Activated CD8-positive, alpha-beta T cell treated with anti-CD3 and anti-CD28 coated beads, Interleukin-2, amount 10 ng/mL, durations not matched to agents 7 days and 5 days (primary cell): ENCODE results near the gene TCEANC. TPM values are rescaled to one million over a fixed set of nuclear protein-coding genes. Genes with fewer than 3 reads are reported as not detected.
"Not testable (repeated sequence)": the region's sequence is repeated elsewhere in the genome, so short reads cannot be mapped to it uniquely, and the experiment has no call there.

Experiments used
- ATAC-seq: fragments of 150-1000 bp; cut with Tn5 transposase; one replicate; pipeline ENCODE4 v1.10.0; 2021; ENCODE audit warnings: moderate library complexity
- CTCF ChIA-PET: fragments of 350-600 bp; sonication (Branson Sonifier 250); formaldehyde crosslinking; loops from one replicate; lab custom pipeline; 2021; ENCODE audit warnings: antibody characterized with exemption; lab: Charles Lee
- POLR2A ChIA-PET: fragments of 350-600 bp; sonication (Branson Sonifier 250); formaldehyde crosslinking; loops from one replicate; lab custom pipeline; 2021; ENCODE audit warnings: antibody characterized with exemption; lab: Charles Lee
- DNase-seq: peaks from one replicate; pipeline ENCODE4 v3.0.0-alpha.2; 2020
- H3K27ac Mint-ChIP-seq: one replicate; pipeline ENCODE4 v1.8.0; 2021; ENCODE audit warnings: mild to moderate bottlenecking, mixed read lengths
- H3K27me3 Mint-ChIP-seq: one replicate; pipeline ENCODE4 v1.8.0; 2021; ENCODE audit warnings: low read depth, mixed read lengths
- H3K36me3 Mint-ChIP-seq: one replicate; pipeline ENCODE4 v1.8.0; 2021; ENCODE audit warnings: low read depth, mixed read lengths
- H3K4me1 Mint-ChIP-seq: one replicate; pipeline ENCODE4 v1.8.0; 2021; ENCODE audit warnings: low read depth, mixed read lengths
- H3K4me3 Mint-ChIP-seq: one replicate; pipeline ENCODE4 v1.8.0; 2021; ENCODE audit warnings: mild to moderate bottlenecking, mixed read lengths
- H3K9me3 Mint-ChIP-seq: one replicate; pipeline ENCODE4 v1.8.0; 2022; ENCODE audit warnings: mixed read lengths; ENCODE audit not compliant: insufficient read depth
- total RNA-seq, 2 experiments: library from RNA; stranded (reverse); gene quantifications; one replicate each; pipeline ENCODE4 v1.2.3, GENCODE V29; 2021

The TCEANC gene
- total RNA-seq, 2 experiments from 2014 or later = 3.8 to 4.1 TPM

DNA sequence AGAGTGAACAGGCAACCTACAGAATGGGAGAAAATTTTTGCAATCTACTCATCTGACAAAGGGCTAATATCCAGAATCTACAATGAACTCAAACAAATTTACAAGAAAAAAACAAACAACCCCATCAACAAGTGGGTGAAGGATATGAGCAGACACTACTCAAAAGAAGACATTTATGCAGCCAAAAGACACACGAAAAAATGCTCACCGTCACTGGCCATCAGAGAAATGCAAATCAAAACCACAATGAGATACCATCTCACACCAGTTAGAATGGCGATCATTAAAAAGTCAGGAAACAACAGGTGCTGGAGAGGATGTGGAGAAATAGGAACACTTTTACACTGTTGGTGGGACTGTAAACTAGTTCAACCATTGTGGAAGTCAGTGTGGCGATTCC lies 11.3 kb upstream of the TCEANC start:
- ATAC-seq, CTCF ChIA-PET, H3K27me3 Mint-ChIP-seq, H3K4me1 Mint-ChIP-seq, DNase-seq, H3K36me3 Mint-ChIP-seq, POLR2A ChIA-PET, H3K4me3 Mint-ChIP-seq, H3K27ac Mint-ChIP-seq, H3K9me3 Mint-ChIP-seq: not testable (repeated sequence)

DNA sequence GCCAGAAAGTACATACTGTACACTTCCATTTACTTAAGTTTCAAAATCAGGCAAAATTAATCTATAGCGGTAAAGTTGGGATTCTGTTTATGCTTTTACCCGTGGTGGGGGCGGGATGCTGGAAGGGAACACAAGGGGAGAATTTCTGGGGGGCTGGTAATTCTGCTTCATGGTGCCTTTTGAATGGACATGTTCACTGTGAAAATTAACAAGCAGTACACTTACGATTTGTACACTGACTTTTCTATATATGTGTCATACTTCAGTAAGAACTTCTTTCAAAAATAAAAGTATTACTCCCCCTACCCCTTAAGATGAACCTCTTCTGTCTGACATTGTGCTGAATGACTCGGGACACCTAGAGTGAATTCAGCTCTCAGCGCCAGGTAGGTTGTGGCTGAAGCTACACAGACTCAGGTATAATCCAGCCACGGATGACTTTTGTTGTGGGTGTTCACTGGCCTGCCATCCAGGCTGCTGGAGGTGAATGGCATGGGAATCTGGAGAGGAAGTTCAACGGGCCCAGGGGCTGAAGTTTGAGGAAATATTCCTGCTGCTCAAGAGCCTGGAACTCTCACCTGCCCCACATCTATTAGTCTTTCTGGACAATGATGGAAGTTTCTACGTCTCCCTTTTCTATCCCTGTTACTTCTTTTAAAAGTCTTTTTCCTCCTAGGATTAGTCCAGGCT lies 7.3 kb upstream of the TCEANC start:
- DNase-seq (no peak), ATAC-seq (no peak)
- ChIA-PET CTCF (interaction anchor here (0.6 to 4.9 kb wide), 26 partner anchors 13 to 831 kb away, joined by 3 to 50 read pairs (median 4); no protein-coding TSS in a partner anchor), POLR2A (no interaction called here)
- Mint-ChIP-seq H3K27ac (no peak overlapping the region), H3K4me1 (peaks cover 8% of the 10 kb centered on the region), H3K36me3 (no peaks in the 10 kb centered on the region), H3K27me3 (no peaks in the 10 kb centered on the region), H3K4me3 (no peak overlapping the region), H3K9me3 (no peaks in the 10 kb centered on the region)

DNA sequence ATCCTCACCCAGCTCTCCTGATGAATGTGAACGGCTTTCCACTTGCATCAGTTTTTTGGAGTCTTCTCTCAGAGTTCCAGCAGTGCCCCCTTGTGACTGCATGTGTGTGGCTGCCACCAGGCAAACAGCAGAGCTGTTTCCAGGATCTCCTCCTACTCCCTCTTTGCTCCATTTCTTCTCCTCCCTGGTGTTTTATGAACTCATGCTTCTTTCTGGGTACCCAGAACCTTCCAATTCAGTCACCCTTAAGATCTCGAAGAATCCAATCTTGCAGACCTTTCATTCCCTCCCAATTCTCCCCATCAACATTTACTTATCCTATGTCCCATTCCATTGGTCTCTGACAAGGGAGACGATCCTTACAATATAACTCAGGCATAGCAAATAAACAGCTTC lies 6.8 kb upstream of the TCEANC start:
- Mint-ChIP-seq H3K27me3 (no peaks in the 10 kb centered on the region), H3K4me3 (no peak overlapping the region), H3K27ac (no peak overlapping the region), H3K4me1 (peaks cover 8% of the 10 kb centered on the region), H3K36me3 (no peaks in the 10 kb centered on the region), H3K9me3 (no peaks in the 10 kb centered on the region)
- peak; percentile 55 for DNase-seq
- ATAC-seq = no peak
- ChIA-PET CTCF (interaction anchor here (0.6 to 4.9 kb wide), 28 partner anchors 13 to 832 kb away, joined by 3 to 50 read pairs (median 4); no protein-coding TSS in a partner anchor), POLR2A (no interaction called here)

DNA sequence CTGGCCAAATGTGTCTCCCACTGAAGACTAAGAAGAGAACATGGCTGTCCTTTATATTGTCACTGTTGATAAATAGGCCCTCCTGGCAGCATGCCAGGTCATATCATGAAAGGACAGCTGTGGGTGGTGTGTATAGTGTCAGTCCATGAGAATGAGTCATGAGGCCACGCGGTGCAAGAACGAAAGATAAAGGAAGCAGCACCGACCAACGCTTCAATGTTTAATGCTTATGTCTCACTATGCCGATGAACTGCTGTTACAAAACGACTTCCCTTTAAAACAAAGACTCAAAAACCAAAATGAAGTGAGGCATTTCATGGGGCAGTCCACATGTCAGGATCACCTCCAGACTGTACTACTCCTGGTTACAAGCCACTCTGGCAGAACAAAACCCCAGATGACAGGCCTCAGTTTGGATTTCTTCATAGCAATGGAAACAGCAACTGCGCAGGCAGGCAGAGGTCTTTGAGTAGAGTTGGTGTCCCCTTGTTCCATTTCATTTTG lies 5.2 kb upstream of the TCEANC start:
- H3K27me3 Mint-ChIP-seq = no peaks in the 10 kb centered on the region
- POLR2A ChIA-PET = no interaction called here
- CTCF ChIA-PET = interaction anchor here (0.9 to 2.3 kb wide), 2 partner anchors 99 to 143 kb away, joined by 3 to 13 read pairs; no protein-coding TSS in a partner anchor
- peak; percentile 45 for DNase-seq
- H3K4me1 Mint-ChIP-seq = peaks cover 13% of the 10 kb centered on the region
- ATAC-seq = peak; percentile 73
- H3K4me3 Mint-ChIP-seq = no peak overlapping the region
- H3K27ac Mint-ChIP-seq = peak overlapping the region; percentile 84
- H3K36me3 Mint-ChIP-seq = no peaks in the 10 kb centered on the region
- no peaks in the 10 kb centered on the region for H3K9me3 Mint-ChIP-seq

DNA sequence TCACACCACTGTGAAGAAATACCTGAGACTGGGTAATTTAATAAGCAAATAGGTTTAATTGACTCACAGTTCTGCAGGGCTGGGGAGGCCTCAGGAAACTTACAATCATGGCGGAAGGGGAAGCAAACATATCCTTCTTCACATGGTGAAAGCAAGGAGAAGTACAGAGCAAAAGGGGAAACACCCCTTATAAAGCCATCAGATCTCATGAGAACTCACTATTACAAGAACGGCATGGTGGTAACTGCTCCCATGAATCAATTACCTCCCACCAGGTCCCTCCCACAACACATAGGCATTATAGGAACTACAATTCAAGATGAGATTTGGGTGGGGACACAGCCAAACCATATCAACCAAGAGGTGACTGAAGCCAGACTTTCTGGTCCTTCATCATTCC lies 4.6 kb upstream of the TCEANC start:
- H3K4me3 Mint-ChIP-seq, H3K27ac Mint-ChIP-seq, DNase-seq, ATAC-seq, H3K9me3 Mint-ChIP-seq, H3K36me3 Mint-ChIP-seq, CTCF ChIA-PET, POLR2A ChIA-PET, H3K27me3 Mint-ChIP-seq: not testable (repeated sequence)
- peaks cover 13% of the 10 kb centered on the region for H3K4me1 Mint-ChIP-seq

DNA sequence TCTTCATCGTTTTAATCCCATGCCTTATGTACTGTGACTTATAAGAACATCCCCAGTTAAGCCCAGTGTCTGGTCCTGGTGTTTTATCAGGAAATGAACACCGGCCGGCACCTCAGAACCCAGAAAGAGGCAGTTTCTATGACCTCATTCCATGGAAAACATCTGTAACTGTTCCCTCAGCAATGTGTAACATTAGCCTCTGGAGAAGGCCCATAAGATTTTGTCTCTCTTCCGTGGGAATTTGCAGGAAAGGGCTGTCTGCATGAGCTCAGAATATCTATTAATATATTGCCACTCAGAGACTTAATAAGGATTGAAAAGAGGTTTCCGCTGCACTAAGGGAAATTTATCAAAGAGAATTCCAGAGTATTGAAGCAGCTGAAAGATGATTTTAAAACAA lies 3.1 kb upstream of the TCEANC start:
- Mint-ChIP-seq H3K4me1 (peaks cover 19% of the 10 kb centered on the region), H3K9me3 (no peaks in the 10 kb centered on the region), H3K27ac (no peak overlapping the region), H3K4me3 (no peak overlapping the region), H3K36me3 (no peaks in the 10 kb centered on the region), H3K27me3 (no peaks in the 10 kb centered on the region)
- ChIA-PET CTCF (no interaction called here), POLR2A (no interaction called here)
- DNase-seq (no peak), ATAC-seq (no peak)

DNA sequence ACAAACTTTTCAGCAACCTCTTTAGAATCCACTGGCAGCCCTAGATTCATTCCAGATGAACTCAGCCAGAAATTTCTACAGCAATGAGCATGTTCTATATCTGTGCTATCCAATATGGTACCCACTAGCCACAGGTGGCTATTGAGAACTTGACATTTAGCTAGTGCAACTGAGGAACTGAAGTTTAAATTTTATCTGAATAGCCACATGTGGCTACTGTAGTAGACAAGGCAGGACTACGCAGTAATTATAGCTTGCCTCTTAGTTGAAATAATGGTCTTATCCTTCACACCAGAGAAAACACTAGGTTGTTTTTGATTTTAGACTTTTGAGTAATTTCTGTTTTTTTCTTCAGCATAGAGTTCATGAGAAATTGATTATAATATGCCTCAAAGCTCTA lies 2.6 kb upstream of the TCEANC start:
- no peak overlapping the region for H3K27ac Mint-ChIP-seq
- no peaks in the 10 kb centered on the region for H3K9me3 Mint-ChIP-seq
- H3K4me3 Mint-ChIP-seq = no peak overlapping the region
- H3K36me3 Mint-ChIP-seq = no peaks in the 10 kb centered on the region
- ChIA-PET POLR2A (no interaction called here), CTCF (interaction anchor here (1.0 to 1.2 kb wide), 3 partner anchors 142 to 704 kb away, joined by 3 to 6 read pairs (median 3); no protein-coding TSS in a partner anchor)
- H3K27me3 Mint-ChIP-seq = no peaks in the 10 kb centered on the region
- ATAC-seq (no peak), DNase-seq (no peak)
- peaks cover 23% of the 10 kb centered on the region for H3K4me1 Mint-ChIP-seq

DNA sequence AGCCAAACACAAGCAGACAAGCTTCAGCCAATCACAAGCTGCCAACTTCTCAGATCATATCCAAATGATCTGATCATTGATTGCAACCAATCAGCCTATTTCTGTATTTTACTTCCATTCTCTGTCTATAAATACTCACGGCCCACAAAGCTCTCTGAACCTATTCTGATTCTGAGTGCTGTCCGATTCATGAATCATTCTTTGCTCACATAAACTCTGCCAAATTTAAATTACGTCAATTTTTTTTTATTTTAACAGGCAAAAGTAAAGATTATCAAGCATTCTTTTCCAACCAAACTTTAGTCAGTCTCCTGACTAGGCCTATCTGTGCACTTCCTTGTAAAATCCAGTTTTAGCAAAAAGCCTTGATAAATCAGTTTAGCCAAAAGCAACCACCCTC lies 1.8 kb upstream of the TCEANC start:
- Mint-ChIP-seq H3K36me3 (no peaks in the 10 kb centered on the region), H3K4me3 (no peak overlapping the region), H3K27me3 (no peaks in the 10 kb centered on the region), H3K9me3 (no peaks in the 10 kb centered on the region), H3K4me1 (peaks cover 26% of the 10 kb centered on the region), H3K27ac (no peak overlapping the region)
- ChIA-PET POLR2A (interaction anchor here (0.7 kb wide), 1 partner anchor 83 kb away, joined by 3 read pairs; the partner anchor contains the start of genes OFD1 and TRAPPC2), CTCF (interaction anchor here (1.0 to 1.2 kb wide), 3 partner anchors 143 to 704 kb away, joined by 3 to 6 read pairs (median 3); no protein-coding TSS in a partner anchor)
- no peak for DNase-seq
- no peak for ATAC-seq

DNA sequence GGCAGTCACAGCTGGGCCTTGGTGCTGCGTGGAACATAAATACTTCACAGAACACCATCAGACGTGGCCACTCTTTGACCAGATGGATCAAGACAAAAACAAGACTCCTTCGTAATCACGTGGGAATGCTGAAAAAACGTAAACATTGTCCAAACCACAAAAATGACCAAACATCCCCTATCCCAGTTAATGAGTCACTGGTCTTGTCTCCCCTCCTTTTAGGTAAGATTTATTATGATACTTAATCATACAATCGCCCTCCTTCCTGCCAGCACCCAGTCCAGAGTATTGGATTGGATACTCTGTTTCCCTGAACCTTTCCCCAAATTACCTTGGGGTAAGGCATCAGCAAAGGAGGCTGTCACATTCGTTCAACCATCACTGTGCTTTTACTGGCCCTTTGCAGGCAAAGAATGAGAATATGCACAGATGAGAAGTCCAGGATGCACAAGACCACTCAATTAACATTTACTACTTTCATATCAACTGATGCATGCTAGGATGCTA lies 601 bp upstream of the TCEANC start:
- Mint-ChIP-seq H3K9me3 (no peaks in the 10 kb centered on the region), H3K4me1 (peaks cover 26% of the 10 kb centered on the region), H3K27ac (peak overlapping the region; percentile 94), H3K4me3 (peak overlapping the region; percentile 83), H3K36me3 (peaks cover 3% of the 10 kb centered on the region), H3K27me3 (no peaks in the 10 kb centered on the region)
- DNase-seq (no peak), ATAC-seq (no peak)
- ChIA-PET POLR2A (interaction anchor here (0.6 to 1.4 kb wide), 5 partner anchors 36 to 372 kb away, joined by 3 to 9 read pairs (median 3); partner anchors contain the start of genes OFD1, RAB9A and TRAPPC2), CTCF (no interaction called here)

DNA sequence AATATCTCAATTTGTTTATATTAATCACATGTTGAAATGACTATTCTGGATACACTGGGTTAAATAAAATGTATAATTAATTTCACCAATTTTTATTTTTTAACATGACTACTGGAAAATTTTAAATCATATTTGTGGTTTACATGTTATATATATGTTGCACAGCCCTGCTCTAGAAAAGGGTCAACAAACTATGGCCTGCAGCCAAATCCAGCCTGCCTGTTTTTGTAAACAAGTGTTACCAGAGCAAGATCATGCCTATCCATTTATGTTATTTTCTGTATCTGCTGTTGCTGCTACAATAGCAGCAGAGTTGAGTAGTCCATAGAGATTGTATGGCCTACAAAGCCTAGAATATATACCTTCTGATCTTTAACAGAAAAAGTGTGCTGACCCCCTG lies 1.2 kb downstream of the TCEANC start:
- Mint-ChIP-seq H3K4me1 (peaks cover 29% of the 10 kb centered on the region), H3K4me3 (peak overlapping the region; percentile 83), H3K27ac (peak overlapping the region; percentile 63), H3K27me3 (no peaks in the 10 kb centered on the region), H3K9me3 (no peaks in the 10 kb centered on the region), H3K36me3 (peaks cover 3% of the 10 kb centered on the region)
- DNase-seq (no peak), ATAC-seq (no peak)
- POLR2A ChIA-PET = interaction anchor here (0.7 to 1.4 kb wide), 2 partner anchors 33 to 81 kb away, joined by 3 to 9 read pairs; partner anchors contain the start of genes OFD1 and TRAPPC2
- CTCF ChIA-PET = interaction anchor here (1.0 kb wide), 1 partner anchor 95 kb away, joined by 4 read pairs; no protein-coding TSS in a partner anchor

DNA sequence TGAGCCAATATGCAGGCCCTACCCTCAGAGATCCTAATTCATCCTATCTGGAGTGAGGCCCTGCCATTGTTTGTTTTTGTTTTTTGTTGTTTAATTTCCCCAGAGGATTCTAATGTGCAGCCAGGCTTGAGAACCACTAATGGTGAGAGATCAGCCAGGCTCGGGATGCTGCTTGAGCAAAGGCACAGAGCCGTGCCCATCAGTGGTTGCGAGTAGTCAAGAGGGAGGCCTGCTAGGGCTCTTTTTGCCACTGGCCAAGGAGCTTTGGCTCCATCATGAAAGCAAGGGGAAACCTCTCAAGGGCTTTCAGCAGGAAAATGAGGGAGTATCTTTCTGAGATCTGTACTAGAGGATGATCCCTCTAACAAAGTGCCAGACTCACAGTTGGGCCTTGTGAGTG lies 2.7 kb downstream of the TCEANC start:
- CTCF ChIA-PET = interaction anchor here (1.3 kb wide), 1 partner anchor 33 kb away, joined by 3 read pairs; no protein-coding TSS in a partner anchor

More for the DNA sequence above, 2.7 kb downstream of the TCEANC start:
- POLR2A ChIA-PET = interaction anchor here (0.9 kb wide), 1 partner anchor 374 kb away, joined by 3 read pairs; the partner anchor contains the start of gene GEMIN8
- no peak for ATAC-seq
- Mint-ChIP-seq H3K4me3 (no peak overlapping the region), H3K27me3 (no peaks in the 10 kb centered on the region), H3K9me3 (no peaks in the 10 kb centered on the region), H3K4me1 (peaks cover 30% of the 10 kb centered on the region), H3K27ac (no peak overlapping the region), H3K36me3 (peaks cover 8% of the 10 kb centered on the region)
- DNase-seq = no peak
